K562 (cell line): ENCODE data around the gene EXOC3. TPM values are rescaled to one million over a fixed set of nuclear protein-coding genes. Genes with fewer than 3 reads are reported as not detected.
A peak's percentile ranks its signal among the peaks of the same experiment; 100 is the strongest.

Source experiments
- ATAC-seq: fragments of 200-7000 bp; cut with Tn5 transposase; 3 replicates; pipeline ENCODE4 v1.9.1; 2020; ENCODE audit warnings: moderate library complexity
- BruUV-seq: library from RNA; stranded (reverse); fragments of 400-500 nt; replicated peaks from 2 replicates; lab custom pipeline; 2021; lab: Mats Ljungman, UMichigan
- CTCF ChIA-PET: fragments of 300-600 bp; formaldehyde crosslinking; extraction: SDS; loops from one replicate; lab custom pipeline; 2021; ENCODE audit warnings: low intra/inter-chr PET ratio; lab: Yijun Ruan, JAX
- POLR2A ChIA-PET: fragments of 300-600, 350-650 bp; sonication (Branson Sonifier 250); formaldehyde crosslinking; extraction: SDS; loops from one replicate; lab custom pipeline; 2021; ENCODE audit warnings: antibody characterized with exemption, inconsistent platforms; lab: Yijun Ruan, JAX
- DNase-seq, 4 experiments: peaks; one replicate each; pipeline versions ENCODE4 v3.0.0 to v3.0.0-alpha.2; 2011 to 2018; ENCODE audit warnings: low spot score in 3 of 4, mixed read lengths in 3 of 4; ENCODE audit errors: extremely low read depth in 1 of 4
- FAIRE-seq: peaks from 2 replicates; lab custom pipeline; 2011; peaks lifted over from hg19 to GRCh38; lab: Jason Lieb, UNC
- H2AFZ ChIP-seq: 2 replicates; pipeline ENCODE4 v1.6.0; 2011; ENCODE audit warnings: low read depth, low read length, control low read depth, inconsistent platforms
- H3K27ac ChIP-seq: fragments of 200-600 bp; 3 replicates; pipeline ENCODE4 v1.8.0; 2011; ENCODE audit warnings: low read depth, mild to moderate bottlenecking, control low read depth, inconsistent platforms, low read length, moderate library complexity, mixed read lengths; ENCODE audit errors: extremely low read depth
- H3K27me3 ChIP-seq, 2 experiments: fragments of 300-600 bp in 1 of 2; 2 replicates in 1 of 2; 3 replicates in 1 of 2; pipeline versions ENCODE4 v1.6.0 to v1.8.0; 2011; ENCODE audit warnings: inconsistent platforms in 2 of 2, low read length in 2 of 2, mild to moderate bottlenecking in 1 of 2, mixed read lengths in 1 of 2, moderate library complexity in 1 of 2; ENCODE audit not compliant: control insufficient read depth in 2 of 2, insufficient read depth in 2 of 2
- H3K36me3 ChIP-seq: fragments of 300-600 bp; 3 replicates; pipeline ENCODE4 v1.8.0; 2011; ENCODE audit warnings: mild to moderate bottlenecking, low read length, inconsistent platforms; ENCODE audit not compliant: control insufficient read depth, insufficient read depth
- H3K4me1 ChIP-seq, 2 experiments: fragments of 200-600 bp in 1 of 2; replicated peaks in 1 of 2; 2 replicates in 1 of 2; 3 replicates in 1 of 2; pipeline versions ENCODE4 v1.5.1 to v1.8.0; 2011; ENCODE audit warnings: inconsistent platforms in 2 of 2, low read length in 2 of 2, mild to moderate bottlenecking in 1 of 2, mixed read lengths in 1 of 2, moderate library complexity in 1 of 2; ENCODE audit not compliant: control insufficient read depth in 2 of 2, insufficient read depth in 2 of 2
- H3K4me2 ChIP-seq: 2 replicates; pipeline ENCODE4 v1.6.1; 2011; ENCODE audit warnings: low read length, control low read depth, inconsistent platforms, mixed read lengths; ENCODE audit not compliant: insufficient read depth
- H3K4me3 ChIP-seq: fragments of 200-600 bp; sonication (generic), shearing (Covaris generic); 2 replicates; pipeline ENCODE4 v1.5.1; 2016; ENCODE audit warnings: control low read depth, inconsistent platforms
- H3K79me2 ChIP-seq: fragments of 200-600 bp; 3 replicates; pipeline ENCODE4 v1.8.0; 2011; ENCODE audit warnings: low read length, inconsistent platforms; ENCODE audit not compliant: control insufficient read depth, insufficient read depth
- H3K9ac ChIP-seq, 2 experiments: 2 replicates each; pipeline versions ENCODE4 v1.6.0 to v1.6.1; 2011; ENCODE audit warnings: low read depth in 2 of 2, low read length in 2 of 2, control low read depth in 1 of 2, inconsistent platforms in 1 of 2, mild to moderate bottlenecking in 1 of 2, mixed read lengths in 1 of 2; ENCODE audit not compliant: insufficient read depth in 1 of 2
- H3K9me1 ChIP-seq: one replicate; pipeline ENCODE4 v1.6.0; 2011; ENCODE audit warnings: inconsistent platforms, mild to moderate bottlenecking, low read length, moderate library complexity; ENCODE audit not compliant: control insufficient read depth, insufficient read depth
- H3K9me3 ChIP-seq: replicated peaks from 2 replicates; pipeline ENCODE4 v1.5.1; 2011; ENCODE audit warnings: low read depth, low read length, inconsistent platforms; ENCODE audit not compliant: control insufficient read depth, insufficient read depth
- H4K20me1 ChIP-seq: replicated peaks from 2 replicates; pipeline ENCODE4 v1.6.1; 2011; ENCODE audit warnings: low read length, inconsistent platforms, mixed read lengths; ENCODE audit not compliant: control insufficient read depth, insufficient read depth
- CTCF ChIP-seq, 3 experiments: IDR thresholded peaks in 2 of 3; conservative IDR thresholded peaks in 1 of 3; 2 replicates each; pipeline ENCODE4 v1.5.1; 2011 to 2012; ENCODE audit warnings: low read length in 3 of 3, mild to moderate bottlenecking in 3 of 3, control low read depth in 2 of 3, improper control_type of control experiment in 1 of 3, inconsistent platforms in 1 of 3, low read depth in 1 of 3, mixed read lengths in 1 of 3, moderate library complexity in 1 of 3; ENCODE audit not compliant: insufficient read depth in 2 of 3
- FOXK1 ChIP-seq: sonication (generic); formaldehyde crosslinking; IDR thresholded peaks from 2 replicates; pipeline ENCODE4 v1.8.0; 2022; ENCODE audit warnings: missing genetic modification reagents, mild to moderate bottlenecking, borderline replicate concordance
- HMG20B ChIP-seq: fragments of 250-450 bp; sonication (Bioruptor Pico); IDR thresholded peaks from 2 replicates; pipeline ENCODE4 v1.5.0; 2021; ENCODE audit warnings: mild to moderate bottlenecking
- JUND ChIP-seq, 2 experiments: IDR thresholded peaks; 2 replicates in 1 of 2; 3 replicates in 1 of 2; pipeline ENCODE4 v1.6.1; 2011; ENCODE audit warnings: borderline replicate concordance in 2 of 2, low read depth in 2 of 2, low read length in 2 of 2, improper control_type of control experiment in 1 of 2, missing biosample characterization in 1 of 2, missing genetic modification characterization in 1 of 2, missing genetic modification reagents in 1 of 2
- NFIC ChIP-seq: fragments of 450-650 bp; IDR thresholded peaks from 2 replicates; pipeline ENCODE4 v1.6.1; 2017; ENCODE audit warnings: mild to moderate bottlenecking, inconsistent platforms
- NR2C2 ChIP-seq, 2 experiments: fragments of 200-800 bp in 1 of 2; sonication (Bioruptor generic) in 1 of 2; sonication (generic) in 1 of 2; formaldehyde crosslinking in 1 of 2; IDR thresholded peaks; 2 replicates each; pipeline versions ENCODE4 v1.6.1 to v1.8.0; 2016 to 2022; ENCODE audit warnings: mild to moderate bottlenecking in 1 of 2, missing compliant biosample characterization in 1 of 2, missing genetic modification characterization in 1 of 2, missing genetic modification reagents in 1 of 2
- WGBS: fragments of 100-300 bp; shearing (Covaris generic); methylation state at CpG from one replicate; pipeline ENCODE4 v1.1.6; 2016; ENCODE audit warnings: low coverage, mixed read lengths; ENCODE audit not compliant: insufficient coverage; ENCODE audit errors: missing lambda C conversion rate; 5-methylcytosine and 5-hydroxymethylcytosine counted together
- in situ Hi-C: fragments of 300-500 bp; cut with MboI; formaldehyde crosslinking; loops from 4 replicates; pipeline ENCODE4 v1.15.0; 2018; ENCODE audit warnings: inconsistent platforms, mixed read lengths
- intact Hi-C: fragments of 100-400 bp; cut with micrococcal nuclease; formaldehyde crosslinking; loops from 2 replicates; pipeline ENCODE4 v1.14.2; 2022
- polyA plus RNA-seq, 8 experiments: library from polyadenylated mRNA; depleted of rRNA in 4 of 8; stranded (reverse) in 5 of 8; unstranded in 3 of 8; fragments of >200 nt; fragmentation: Nextera tagmentation in 2 of 8; fragmentation: Illumina TruSeq in 1 of 8; extraction: Ambion mirVana in 2 of 8; extraction: Trizol in 1 of 8; gene quantifications; 2 replicates each; pipeline versions ENCODE4 v1.2.1 to v1.2.3, GENCODE V29; 2011 to 2014; ENCODE audit warnings: inconsistent platforms in 1 of 8, missing spikeins in 1 of 8
- total RNA-seq, 7 experiments: library from RNA; depleted of rRNA in 6 of 7; stranded (reverse); fragments of >200 nt in 6 of 7; fragmentation: Illumina TruSeq in 2 of 7; extraction: Trizol in 2 of 7; gene quantifications; 2 replicates each; pipeline versions ENCODE4 v1.2.1 to v1.2.3, GENCODE V29; 2011 to 2021; ENCODE audit warnings: low replicate concordance in 1 of 7
- TF ChIP-seq, protein P1 (sequence below): sonication (generic); formaldehyde crosslinking; IDR thresholded peaks from 2 replicates; pipeline ENCODE4 v1.8.0; 2022; ENCODE audit warnings: mild to moderate bottlenecking, missing genetic modification reagents

Gene EXOC3
- total and polyA plus RNA-seq, 9 of the 15 experiments (the other 6 are each of a cell fraction or from before 2014, with no cell fraction given) = 1.4 to 41.9 (median 22.4) TPM

DNA sequence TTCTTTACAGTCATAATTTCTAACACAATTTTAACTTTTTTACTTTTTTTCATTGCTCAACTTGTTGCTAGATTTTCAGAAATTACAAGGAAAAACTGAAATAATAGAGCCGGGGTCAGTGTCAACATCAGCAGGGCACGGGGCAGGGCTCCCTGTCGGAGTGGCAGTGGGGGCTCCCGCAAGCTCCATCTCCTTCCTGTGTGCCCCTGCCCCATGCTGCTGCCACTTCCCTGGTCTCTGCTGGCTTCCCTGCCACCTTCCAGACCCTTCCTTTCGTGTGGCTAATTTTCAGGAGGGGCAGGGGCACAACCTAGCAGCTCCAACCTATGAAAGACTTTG lies 1.0 kb upstream of the EXOC3 start:
- TF ChIP-seq NFIC = no peak
- TF ChIP-seq, protein P1, sequence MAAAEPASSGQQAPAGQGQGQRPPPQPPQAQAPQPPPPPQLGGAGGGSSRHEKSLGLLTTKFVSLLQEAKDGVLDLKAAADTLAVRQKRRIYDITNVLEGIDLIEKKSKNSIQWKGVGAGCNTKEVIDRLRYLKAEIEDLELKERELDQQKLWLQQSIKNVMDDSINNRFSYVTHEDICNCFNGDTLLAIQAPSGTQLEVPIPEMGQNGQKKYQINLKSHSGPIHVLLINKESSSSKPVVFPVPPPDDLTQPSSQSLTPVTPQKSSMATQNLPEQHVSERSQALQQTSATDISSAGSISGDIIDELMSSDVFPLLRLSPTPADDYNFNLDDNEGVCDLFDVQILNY = peak; percentile 72; the same call in 1 of the 2 replicates
- TF ChIP-seq CTCF (IDR thresholded peaks at IDR 0.05 in 2 of 3, conservative IDR thresholded peaks at IDR 0.05 in 1 of 3; ENCODE audit: insufficient read depth in 2 of 3, low read depth in 1 of 3, low read length in 3 of 3) = no peak
- TF ChIP-seq HMG20B = no peak
- 0 out of 2 replicates have a peak, but pooled peaks have one; percentile 6 for TF ChIP-seq NR2C2 (CRISPR knock-in tag; IDR thresholded peaks at IDR 0.05)
- TF ChIP-seq NR2C2 (tag; IDR thresholded peaks at IDR 0.05) = no peak
- TF ChIP-seq JUND (IDR thresholded peaks at IDR 0.05; ENCODE audit: borderline replicate concordance, low read depth, low read length) = no peak
- no peak for TF ChIP-seq JUND (tag; IDR thresholded peaks at IDR 0.05; ENCODE audit: borderline replicate concordance, low read depth, low read length)
- no peak for TF ChIP-seq FOXK1 (CRISPR knock-in tag)
- TF ChIP-seq, all 486 proteins: peak for 2
- peaks cover 0 to 5% of the 10 kb centered on the region in 2 experiments; a peak in 1 of 5 replicates for H3K27me3 ChIP-seq
- peak overlapping the region; percentile 100 for H3K4me2 ChIP-seq
- no peaks in the 10 kb centered on the region; the same call in 1 of the 2 replicates for H4K20me1 ChIP-seq
- ATAC-seq (no peak), DNase-seq (no peak), FAIRE-seq (no peak)
- BruUV-seq = no TSS peak
- intact Hi-C loops = no loop called here
- peaks cover 17 to 50% of the 10 kb centered on the region in 2 experiments; a peak in 4 of 5 replicates for H3K4me1 ChIP-seq
- in situ Hi-C loops = no loop called here
- no peak overlapping the region; the same call in 2 of the 3 replicates for H3K27ac ChIP-seq
- H2AFZ ChIP-seq = peak overlapping the region; percentile 96; the same call in 1 of the 2 replicates
- peak overlapping the region; percentile 73 for H3K4me3 ChIP-seq
- ChIA-PET POLR2A (interaction anchor here (0.6 to 1.7 kb wide), 2 partner anchors 30 to 1283 kb away, joined by 3 read pairs; no protein-coding TSS in a partner anchor), CTCF (no interaction called here)
- 94% methylated on average over 5 of the region's 5 CpGs for WGBS
- H3K9ac ChIP-seq = peak overlapping the region in 1 of 2 experiments; percentile 87; a peak in 2 of 4 replicates
- H3K9me3 ChIP-seq = no peaks in the 10 kb centered on the region
- peaks cover 30% of the 10 kb centered on the region for H3K79me2 ChIP-seq
- peaks cover 13% of the 10 kb centered on the region for H3K9me1 ChIP-seq
- peaks cover 14% of the 10 kb centered on the region for H3K36me3 ChIP-seq
